GM03348 (cell line): Measurements from ENCODE around the gene AKT2.
"Not testable (repeated sequence)": the region's sequence is repeated elsewhere in the genome, so short reads cannot be mapped to it uniquely, and the experiment has no call there.

Experiments used
- DNase-seq: peaks from one replicate; pipeline ENCODE4 v3.0.0; 2012; ENCODE audit warnings: low spot score

AKT2 gene

DNA sequence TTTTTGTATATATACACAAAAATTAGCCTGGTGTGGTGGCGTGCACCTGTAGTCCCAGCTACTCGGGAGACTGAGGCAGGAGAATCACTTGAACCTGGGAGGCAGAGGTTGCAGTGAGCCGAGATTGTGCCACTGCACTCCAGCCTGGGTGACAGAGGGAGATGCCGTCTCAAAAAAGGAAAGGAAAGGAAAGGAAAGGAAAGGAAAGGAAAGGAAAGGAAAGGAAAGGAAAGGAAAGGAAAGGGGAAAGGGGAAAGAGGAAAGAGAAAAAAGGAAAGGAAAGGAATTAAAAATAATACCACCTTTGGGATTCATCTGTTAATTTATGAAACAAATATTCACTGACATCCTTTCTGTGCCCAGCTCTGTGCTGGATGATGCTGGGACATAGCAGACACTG, 66.1 kb downstream of the AKT2 start:
- not testable (repeated sequence) for DNase-seq

DNA sequence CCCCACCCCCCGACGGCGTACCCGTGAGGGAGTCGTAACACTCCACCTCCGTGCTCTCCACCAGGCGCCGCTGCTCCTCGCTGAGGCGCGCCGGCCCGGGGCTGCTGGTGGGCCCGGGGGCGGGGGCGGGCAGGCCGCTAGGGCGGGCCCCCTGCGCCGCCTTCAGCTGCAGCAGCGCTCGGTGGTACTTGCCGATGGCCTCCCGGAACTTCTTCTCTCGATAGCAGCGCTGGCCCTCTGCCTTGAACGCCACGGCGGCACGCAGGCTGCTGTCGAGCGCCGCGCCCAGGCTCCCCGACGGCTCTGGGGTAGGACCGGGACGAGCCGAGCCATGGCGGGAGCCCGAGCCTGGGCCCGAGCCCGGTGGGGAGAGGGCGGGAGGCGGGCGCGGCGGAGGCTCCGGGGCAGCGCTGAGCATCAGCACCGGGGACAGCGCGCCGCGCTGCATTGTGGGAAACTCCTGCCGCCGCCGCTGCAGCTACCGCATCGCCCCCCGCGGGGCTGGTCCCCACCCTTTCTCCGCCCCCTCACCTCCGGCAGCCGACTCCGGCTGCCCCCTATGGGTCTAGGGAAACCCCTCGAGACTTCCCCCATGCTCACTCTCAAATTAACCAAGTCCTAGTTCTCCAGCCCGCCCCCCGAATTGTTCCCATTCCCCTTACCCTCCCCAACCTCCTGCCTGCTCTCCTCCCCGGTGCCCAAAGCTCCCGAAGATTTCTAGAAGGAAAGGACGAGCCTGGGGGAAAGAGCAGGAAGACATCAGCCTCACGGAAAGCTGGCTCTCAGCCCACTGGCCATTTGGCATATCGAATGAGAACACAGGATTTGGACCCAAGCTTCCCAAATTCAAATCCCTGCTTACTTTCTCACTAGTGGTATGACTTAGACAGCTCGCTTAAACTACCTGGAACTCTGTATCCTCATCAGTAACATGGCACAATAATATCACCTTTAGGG, 66.9 kb downstream of the AKT2 start, which contains the start of gene TTC9B:
Gene TTC9B, minus strand, starts transcription at position 451 of the 957 bp plus-strand sequence. Its CDS starts 3 bp downstream, at position 448.
- peak; percentile 74 for DNase-seq

DNA sequence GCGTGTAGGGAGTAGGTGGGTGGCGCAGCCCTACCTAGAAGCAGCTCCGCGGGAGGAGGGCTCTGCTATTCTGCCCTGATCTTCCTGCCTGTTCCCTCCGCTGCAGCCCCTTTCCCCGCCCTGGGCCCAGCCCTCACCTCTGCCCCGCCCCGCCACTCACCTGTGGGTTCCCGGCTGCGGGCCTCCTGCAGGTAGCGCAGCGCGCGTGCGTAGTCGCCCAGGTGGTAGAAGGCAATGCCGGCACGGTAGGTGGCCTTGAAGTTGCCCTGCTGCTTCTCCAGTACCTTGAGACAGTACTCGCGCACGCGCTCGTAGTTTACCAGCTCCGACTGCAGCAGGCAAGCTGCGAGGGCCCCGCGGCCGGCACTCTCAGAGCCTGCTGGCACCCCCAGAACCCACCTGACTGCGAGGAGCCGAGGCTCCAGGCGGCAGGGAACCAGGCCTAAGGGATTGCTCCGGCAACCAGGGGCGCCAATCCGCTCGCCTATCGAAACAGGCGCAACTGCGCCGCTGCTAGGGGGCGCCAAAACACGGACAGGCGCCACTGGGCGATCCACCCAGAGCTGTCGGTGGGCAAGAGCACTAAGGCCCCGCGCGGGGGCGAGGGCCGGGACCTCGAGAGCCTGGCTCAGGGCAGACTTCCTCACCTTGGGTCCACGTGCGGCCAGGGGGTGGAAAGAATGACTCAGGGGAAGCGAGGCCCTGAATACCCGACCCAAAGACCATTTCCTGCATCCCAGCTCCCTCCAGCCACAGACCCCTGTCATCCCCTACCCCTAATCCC, 67.9 kb downstream of the AKT2 start:
- DNase-seq, result peak; percentile 41

- no peak for DNase-seq
Observed at GRCh38 chr19:40216777-40217026, 68.4 kb downstream of the AKT2 start.

- no peak for DNase-seq
Observed at GRCh38 chr19:40216013-40216776, 69.0 kb downstream of the AKT2 start.

GRCh38 chr19:40214936-40215335, 70.2 kb downstream of the AKT2 start:
- no peak for DNase-seq

- no peak for DNase-seq
Observed at GRCh38 chr19:40213882-40214570, 71.1 kb downstream of the AKT2 start.

GRCh38 chr19:40213251-40213829, 71.8 kb downstream of the AKT2 start:
- DNase-seq, result no peak

DNA sequence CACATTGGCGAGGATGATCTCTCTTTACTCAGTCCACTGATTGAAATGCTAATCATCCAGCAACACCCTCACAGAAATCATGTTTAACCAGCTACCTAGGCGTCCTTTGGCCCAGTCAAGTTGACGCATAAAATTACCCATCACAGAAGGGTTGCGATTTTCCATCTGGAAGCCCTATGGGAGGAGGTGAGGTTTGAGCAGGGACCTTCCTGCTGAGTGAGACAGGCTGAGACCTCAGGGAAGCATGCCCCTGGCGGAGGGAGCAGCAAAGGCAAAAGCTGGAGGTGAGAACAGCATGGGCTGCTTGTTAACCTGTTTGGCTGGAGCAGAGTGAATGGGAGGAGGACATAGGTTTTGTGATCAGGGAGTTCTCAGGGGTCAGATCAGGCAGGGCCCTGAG, 74.3 kb downstream of the AKT2 start:
- DNase-seq, result no peak

DNA sequence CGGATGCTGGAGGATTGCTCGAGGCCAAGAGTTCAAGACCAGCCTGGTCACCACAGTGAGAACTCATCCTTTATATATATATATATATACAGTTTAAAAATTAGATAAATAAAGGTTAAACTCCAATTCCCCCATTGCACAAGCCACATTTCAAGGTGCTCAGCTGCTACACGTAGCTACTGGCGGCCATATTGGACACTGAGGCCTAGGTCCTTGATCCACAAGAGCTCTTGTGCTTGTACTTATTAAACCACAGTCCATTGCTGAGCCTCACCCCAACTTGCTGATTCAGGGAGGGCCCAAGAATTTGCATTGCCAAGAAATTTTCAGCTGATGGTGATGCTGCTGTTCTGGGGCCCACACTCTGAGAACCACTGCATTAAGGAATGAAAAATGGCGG, 76.5 kb downstream of the AKT2 start:
- DNase-seq, result no peak

DNA sequence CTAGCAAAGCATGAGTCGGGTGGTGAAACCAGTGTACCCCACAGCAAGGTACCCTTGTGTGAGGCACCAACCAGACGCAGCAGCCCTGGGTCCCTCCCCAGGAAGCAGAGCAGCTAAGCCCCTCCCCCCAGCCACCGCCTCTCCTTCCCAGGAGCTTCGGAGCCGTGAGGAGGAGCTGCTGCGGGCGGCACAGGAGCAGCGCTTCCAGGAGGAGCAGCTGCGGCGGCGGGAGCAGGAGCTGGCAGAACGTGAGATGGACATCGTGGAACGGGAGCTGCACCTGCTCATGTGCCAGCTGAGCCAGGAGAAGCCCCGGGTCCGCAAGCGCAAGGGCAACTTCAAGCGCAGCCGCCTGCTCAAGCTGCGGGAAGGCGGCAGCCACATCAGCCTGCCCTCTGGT, 79.4 kb downstream of the AKT2 start:
- no peak for DNase-seq

GRCh38 chr19:40204381-40204780, 80.8 kb downstream of the AKT2 start:
- DNase-seq, result no peak

DNA sequence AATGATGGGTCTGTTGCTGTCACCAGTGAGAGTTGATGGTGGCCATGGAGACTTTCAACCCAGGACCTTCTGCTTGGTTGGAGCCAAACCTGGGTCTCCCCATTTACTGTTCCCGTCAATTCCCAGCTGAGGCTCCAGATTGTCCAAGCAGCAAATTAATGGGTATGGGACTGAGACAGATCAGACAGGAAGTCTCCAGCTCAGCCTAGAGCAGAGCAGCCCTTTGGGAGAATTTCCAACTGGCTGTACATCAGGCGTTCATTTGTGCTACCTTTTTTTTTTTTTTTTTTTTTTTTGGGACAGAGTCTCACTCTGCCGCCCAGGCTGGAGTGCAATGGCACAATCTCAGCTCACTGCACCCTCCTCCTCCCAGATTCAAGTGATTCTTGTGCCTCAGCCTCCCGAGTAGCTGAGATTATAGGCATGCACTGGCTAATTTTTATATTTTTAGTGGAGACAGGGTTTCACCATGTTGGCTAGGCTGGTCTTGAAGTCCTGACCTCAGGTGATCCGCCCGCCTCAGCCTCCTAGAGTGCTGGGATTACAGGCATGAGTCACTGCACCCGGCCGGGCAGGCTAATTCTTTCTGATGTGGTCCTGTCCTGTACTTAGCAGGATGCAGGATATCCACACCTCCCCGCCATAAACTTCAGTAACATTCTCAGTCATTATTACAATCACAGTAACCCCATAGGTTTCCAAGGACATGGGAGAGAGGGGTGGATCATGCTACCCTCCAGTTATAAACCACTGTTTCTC, 84.6 kb downstream of the AKT2 start:
- DNase-seq, result no peak

DNA sequence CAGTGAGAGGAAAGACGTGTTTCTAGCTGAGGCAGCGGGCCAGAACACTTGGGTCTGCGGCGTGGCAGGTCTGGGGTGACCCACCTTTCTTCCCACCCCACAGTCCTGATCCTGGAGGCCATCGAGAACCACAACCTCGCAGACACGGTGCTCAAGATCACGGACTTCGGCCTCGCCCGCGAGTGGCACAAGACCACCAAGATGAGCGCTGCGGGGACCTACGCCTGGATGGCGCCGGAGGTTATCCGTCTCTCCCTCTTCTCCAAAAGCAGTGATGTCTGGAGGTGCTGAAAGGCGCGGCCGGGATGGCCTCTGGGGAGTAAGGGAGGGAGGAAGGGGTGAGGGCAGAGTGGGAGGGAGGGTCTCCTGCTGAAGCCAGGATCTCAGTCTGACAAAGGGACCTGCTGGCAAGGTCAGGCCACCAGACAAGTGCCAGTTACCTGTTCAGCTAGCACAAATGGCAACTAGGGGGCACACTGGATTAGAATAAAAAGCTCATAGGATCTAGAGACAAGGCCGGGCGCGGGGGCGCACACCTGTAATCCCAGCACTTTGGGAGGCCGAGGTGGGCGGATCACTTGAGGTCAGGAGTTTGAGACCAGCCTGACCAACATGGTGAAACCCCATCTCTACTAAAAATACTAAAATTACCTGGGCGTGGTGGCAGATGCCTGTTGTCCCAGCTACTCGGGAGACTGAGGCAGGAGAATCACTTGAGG, 86.7 kb downstream of the AKT2 start:
- DNase-seq, result no peak

GRCh38 chr19:40193587-40193849, 91.6 kb downstream of the AKT2 start:
- DNase-seq, result peak; percentile 53

GRCh38 chr19:40192758-40193586, 92.2 kb downstream of the AKT2 start:
- DNase-seq, result no peak

- peak; percentile 75 for DNase-seq
Observed at GRCh38 chr19:40191836-40192646, 93.1 kb downstream of the AKT2 start.
